Esophagus squamous epithelium (tissue), 4 donors: ENCODE measurements around the gene EPHA3.

ENCODE experiments used
- CTCF ChIP-seq, 6 experiments: fragments of 450-650 bp in 4 of 6; fragments of 200-600 bp in 2 of 6; sonication (generic) in 2 of 6; IDR thresholded peaks; one replicate each; pipeline ENCODE4 v1.5.1; 2016 to 2019; ENCODE audit warnings: antibody characterized with exemption in 6 of 6, mild to moderate bottlenecking in 4 of 6, moderate library complexity in 4 of 6
- POLR2A ChIP-seq, 4 donors: fragments of 450-650 bp; IDR thresholded peaks; one replicate each; pipeline ENCODE4 v1.6.1; 2017; ENCODE audit warnings: antibody characterized with exemption in 4 of 4, mild to moderate bottlenecking in 4 of 4, moderate library complexity in 3 of 4

DNA sequence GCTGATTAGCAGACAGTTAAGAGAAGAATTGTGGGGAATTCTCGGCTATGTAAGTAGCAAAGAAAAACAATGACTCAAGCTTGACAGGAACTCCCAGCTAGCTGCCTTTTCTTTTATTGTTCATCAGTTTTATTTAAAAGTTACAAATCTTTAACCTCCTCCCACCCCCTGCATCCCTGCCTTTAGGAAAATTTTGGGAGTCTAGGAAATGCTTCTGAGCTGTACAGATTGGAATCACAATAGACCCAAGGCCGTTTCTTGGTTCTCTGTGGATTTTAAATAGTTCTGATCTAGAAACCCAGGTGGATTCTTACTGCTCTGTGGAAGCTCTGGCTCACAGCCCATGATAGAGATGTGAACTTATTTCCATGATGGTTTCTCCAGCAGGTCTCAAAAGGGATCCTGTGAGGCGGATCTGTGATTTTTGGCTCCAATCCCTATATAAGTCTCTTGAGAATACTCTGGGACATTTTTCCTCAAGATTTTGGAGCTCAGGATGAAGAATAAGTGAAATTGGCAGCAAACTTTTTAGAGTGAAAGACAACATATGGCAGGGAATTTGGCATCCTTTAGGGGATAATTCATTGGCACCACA is 312.3 kb downstream of the EPHA3 start:
- TF ChIP-seq CTCF (IDR thresholded peaks at IDR 0.05) (no peak), POLR2A (IDR thresholded peaks at IDR 0.05) (no peak)
